Activated naive CD4-positive, alpha-beta T cell (primary cell): ENCODE results near the gene GIMAP8.
"Not testable (repeated sequence)": the region's sequence is repeated elsewhere in the genome, so short reads cannot be mapped to it uniquely, and the experiment has no call there.

Experiments
- DNase-seq, 4 experiments: peaks; one replicate each; lab custom pipeline; 2025; lab: John Stamatoyannopoulos, UW

GIMAP8 gene

DNA sequence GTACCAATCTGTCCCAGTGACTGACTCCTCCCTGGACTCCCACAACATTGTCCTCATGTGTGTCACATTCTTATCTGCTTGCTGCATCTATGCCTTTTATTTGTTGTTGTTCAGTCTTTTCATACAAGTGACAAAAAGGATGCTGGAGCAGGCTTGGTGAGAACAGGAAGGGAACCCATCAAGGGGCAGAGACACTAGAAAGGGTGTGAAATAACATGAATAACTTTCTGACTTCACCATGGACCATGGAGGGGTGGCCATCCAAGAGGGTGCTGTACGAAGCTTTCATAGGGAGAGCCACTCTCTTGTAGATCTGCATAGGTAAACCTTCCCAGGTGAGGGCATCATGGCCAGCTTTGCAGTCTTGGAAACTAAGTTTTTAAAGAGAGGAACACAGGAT, 14.5 kb downstream of the GIMAP8 start:
- DNase-seq = no peak

DNA sequence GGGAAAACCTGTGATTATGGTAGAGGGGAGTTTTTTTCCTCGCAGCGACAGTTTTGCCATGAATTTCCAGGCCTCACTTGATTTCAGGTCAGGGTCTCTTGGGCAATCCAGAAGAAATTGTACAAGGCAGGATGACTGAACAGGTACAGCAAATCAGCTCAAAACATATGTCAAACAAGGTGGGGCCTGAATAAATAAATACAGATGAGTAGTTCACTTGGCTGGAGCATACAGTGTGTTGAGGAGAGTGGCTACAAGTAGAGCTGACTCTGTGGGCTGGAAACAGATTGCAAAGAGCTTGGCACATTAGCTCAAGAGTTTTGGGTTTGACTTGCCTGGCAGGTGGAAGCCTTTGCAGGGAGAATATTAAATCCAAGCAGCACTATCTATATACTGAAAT, 15.0 kb downstream of the GIMAP8 start:
- DNase-seq = no peak

DNA sequence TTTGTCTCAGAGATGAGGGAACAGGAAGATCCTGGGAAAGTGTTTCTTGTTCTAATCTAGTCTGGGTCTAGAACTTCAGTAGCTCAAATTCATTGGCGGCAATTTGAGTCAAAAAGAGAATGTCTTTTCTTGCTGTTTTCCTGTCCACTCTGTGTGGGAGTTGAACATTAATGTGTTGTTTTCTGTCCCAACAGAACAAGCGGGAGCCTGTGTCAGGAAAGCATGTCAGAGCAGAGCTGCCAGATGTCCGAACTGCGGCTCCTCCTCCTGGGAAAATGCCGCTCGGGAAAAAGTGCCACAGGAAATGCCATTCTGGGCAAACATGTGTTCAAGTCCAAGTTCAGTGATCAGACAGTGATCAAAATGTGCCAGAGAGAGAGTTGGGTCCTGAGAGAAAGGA, 16.0 kb downstream of the GIMAP8 start:
- DNase-seq = no peak

DNA sequence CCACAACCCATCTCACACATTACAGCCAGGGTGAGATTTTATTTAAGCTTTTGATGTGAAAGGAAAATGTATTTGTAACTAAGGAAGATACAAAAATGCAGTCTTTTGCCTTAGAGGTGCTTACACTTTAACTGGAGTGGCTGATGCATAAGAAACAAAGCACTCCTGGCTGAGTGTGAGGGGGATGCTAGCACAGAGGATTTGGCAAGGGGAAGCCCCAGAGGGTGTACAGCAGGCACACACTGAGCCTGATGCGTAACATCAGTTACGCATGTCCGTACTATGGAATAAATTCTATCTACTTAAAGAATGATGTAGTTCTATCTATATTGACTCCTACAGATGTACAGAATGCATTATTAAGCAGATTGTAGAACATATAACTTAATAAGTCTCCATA, 17.8 kb downstream of the GIMAP8 start:
- no peak for DNase-seq

GRCh38 chr7:150471886-150472285, 21.5 kb downstream of the GIMAP8 start:
- DNase-seq = no peak

GRCh38 chr7:150473902-150474301, 23.5 kb downstream of the GIMAP8 start:
- DNase-seq = no peak

GRCh38 chr7:150476285-150476684, 25.9 kb downstream of the GIMAP8 start:
- DNase-seq = no peak

DNA sequence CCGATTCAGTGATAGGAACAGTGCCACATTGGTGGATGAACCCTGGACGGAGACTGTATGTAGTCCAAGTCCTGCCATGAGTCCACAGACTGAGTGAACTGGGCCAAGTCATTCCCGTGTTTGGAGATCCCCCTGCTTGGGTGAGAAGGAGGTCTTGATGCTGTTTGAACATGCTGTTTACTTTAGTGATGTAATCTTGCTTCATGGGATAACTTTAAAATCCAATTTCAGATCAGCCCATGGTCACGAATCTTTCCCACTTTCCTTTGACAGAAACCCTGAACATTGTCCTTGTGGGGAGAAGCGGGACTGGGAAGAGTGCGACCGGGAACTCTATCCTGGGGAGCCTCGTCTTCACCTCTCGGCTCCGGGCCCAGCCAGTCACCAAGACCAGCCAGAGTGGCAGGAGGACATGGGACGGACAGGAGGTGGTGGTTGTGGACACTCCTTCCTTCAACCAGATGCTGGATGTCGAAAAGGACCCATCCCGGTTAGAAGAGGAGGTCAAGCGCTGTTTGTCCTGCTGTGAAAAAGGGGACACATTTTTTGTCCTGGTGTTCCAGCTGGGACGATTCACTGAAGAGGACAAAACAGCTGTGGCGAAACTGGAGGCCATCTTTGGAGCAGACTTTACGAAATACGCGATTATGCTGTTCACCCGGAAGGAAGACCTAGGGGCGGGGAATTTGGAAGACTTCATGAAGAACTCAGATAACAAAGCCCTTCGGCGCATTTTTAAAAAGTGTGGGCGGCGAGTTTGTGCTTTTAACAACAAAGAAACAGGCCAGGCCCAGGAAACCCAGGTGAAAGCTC, 26.6 kb downstream of the GIMAP8 start:
- no peak for DNase-seq

DNA sequence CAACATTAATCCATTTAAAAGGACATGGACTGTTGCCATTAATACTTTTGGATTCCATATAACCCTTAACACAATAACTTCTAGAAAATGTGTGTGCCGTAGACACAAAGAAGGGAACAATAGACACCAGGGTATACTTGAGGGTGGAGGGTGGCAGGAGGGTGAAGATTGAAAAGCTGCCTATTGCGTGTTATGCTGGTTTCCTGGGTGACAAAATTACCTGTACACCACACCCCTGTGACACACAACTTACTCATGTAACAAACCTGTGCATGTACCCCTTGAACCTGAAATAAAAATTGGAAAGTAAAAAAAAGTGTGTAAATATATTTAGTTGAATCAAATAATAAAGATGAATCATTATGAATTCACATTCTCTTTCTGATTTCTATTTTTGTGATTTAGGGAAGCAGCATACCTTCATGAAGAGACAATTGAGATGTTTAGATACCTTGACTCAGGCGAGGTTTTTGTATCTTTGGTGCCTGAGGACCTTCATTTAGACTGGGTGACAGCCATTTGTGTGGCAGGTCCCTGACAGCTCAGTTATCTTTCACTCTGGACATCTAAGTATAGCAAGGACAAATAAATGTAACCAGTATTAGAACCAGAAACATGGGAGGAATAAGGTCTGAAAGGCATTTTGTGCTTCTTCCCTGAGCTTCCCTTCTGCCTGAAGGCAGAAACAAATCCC, 28.7 kb downstream of the GIMAP8 start:
- no peak for DNase-seq

GRCh38 chr7:150481186-150481920, 30.9 kb downstream of the GIMAP8 start:
- peak in 2 of 4 experiments; percentile 33 to 48 for DNase-seq

DNA sequence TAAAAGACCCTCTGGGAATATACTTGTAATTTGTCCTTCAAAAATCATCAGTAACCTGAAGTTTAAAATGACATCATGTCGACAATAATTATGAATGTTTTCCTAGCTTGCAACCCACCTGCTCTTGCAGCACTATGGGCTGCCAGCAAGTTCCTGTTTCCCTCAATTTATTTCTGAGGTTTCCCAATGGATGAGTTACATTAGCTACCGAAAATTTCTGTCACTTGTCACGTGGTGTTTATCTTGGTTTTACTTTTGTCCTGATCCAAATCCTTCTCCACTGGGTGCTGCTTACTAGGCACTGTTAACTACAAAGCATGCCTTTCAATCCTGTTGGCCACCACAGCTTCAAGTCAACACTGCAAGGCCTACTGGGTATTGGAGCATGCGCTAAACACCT, 31.5 kb downstream of the GIMAP8 start:
- no peak for DNase-seq

GRCh38 chr7:150483514-150483913, 33.1 kb downstream of the GIMAP8 start:
- not testable (repeated sequence) for DNase-seq

DNA sequence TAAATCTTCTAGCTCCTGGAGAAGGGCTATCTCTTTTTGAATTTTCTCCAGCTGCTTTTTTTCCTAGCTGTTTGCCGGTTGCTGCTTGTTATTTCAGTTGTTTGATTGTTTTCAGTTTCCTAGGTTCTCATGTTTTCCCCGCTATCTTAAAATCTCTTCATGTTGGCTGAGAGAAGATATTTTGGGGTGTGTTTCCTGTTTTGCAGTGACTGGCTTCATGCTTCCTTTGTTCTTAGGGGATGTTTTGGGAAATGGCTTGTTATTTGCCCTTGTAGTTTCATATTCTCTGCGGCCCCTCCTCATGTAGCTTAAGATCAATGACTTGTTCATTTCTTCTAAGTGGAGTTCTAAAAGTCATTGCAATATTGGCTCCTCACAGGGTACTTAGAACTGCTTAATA, 33.6 kb downstream of the GIMAP8 start:
- DNase-seq = not testable (repeated sequence)

- no peak for DNase-seq
Observed at GRCh38 chr7:150487625-150488024, 37.2 kb downstream of the GIMAP8 start.

DNA sequence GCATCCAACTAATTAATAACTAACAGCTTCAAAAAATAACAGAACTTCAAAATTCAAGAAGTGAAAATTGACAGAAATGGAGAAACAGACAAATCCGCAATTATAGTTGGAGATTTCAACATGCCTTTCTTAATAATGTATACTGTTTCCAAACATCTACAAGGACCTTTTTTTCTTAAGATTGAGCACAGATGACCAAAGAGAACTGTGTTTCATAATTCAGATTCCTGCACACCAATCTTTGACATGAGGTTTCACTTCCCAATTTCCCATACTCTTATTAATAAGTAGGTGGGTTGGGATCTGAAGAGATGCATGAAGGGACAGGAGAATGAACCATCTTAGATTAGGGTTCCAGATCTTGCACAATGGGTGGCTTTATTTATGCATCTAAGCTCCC, 39.4 kb downstream of the GIMAP8 start:
- no peak for DNase-seq

- DNase-seq = not testable (repeated sequence)
Observed at GRCh38 chr7:150493442-150493841, 43.0 kb downstream of the GIMAP8 start.

GRCh38 chr7:150502519-150502918, 52.1 kb downstream of the GIMAP8 start:
- DNase-seq = no peak

- no peak for DNase-seq
Observed at GRCh38 chr7:150503155-150503554, 52.7 kb downstream of the GIMAP8 start.

GRCh38 chr7:150503581-150503980, 53.2 kb downstream of the GIMAP8 start:
- no peak for DNase-seq

DNA sequence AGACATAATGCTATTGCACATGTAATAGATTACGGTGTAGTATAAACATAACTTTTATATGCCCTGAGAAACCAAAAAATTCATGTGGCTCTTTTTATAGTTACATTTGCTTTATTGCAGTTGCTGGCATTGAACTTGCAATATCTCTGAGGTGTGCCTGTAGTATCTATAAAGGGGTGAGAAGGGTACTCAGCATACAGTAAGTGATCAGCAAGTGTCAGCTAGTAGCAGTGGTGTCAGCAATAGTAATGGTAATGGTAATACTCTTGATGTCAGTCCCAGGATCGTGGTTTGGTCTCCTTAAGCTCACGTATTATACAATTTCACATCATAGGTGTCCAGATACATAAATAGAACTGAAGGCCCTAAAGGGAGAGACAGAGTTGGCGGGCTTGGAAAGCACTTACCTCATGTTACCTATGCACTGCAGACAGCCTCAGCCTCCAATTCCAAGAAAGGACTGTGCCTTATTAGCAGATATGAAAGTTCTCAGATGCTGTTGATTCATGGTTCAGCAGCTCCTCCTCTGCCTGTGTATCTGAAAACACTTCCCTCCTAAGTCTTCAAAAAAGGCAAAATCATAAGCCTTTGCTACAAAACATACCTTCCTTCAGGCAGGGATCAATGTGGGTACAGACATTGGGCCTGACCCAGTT, 57.6 kb downstream of the GIMAP8 start:
- DNase-seq = peak in 1 of 4 experiments; percentile 17

DNA sequence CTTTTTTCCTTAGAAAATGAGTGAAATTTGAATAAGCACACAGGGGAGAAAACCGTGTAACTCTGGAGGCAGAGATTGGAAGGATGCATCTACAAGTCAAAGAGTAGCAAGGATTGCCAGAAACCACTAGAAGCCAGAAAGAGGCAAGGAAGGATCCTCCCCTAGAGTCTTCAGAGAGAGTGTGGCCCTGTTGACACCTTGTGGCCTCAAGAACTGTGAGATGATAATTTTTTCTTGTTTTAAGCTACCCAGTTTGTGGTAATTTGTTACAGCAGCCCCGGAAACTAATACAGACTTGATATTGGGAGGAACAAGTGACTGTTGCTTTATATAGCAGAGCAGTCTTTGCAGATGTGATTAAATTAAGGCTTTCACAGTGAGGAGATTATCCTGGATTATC, 60.6 kb downstream of the GIMAP8 start:
- no peak for DNase-seq

DNA sequence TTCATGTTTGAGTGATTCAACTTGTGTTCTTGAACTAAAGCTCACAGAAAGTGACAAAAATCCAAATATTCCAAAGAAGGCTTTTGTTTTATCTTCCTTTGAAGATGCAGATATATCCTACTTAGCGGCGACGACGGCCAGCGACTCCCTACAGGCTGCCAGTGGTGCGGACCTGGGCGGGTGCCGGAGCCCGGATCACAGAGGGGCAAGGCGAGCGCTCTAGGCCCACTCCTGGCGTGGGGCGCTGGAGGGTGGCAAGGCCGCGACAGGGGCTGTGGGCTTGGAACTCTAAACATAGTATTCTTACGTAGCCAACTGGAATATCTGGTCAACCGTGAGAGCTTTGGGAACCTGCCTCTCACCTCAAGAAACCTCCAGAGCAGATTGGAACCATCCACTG, 63.3 kb downstream of the GIMAP8 start:
- no peak for DNase-seq
